ENCODE measurements around the gene MAVS.
A peak's percentile ranks its signal among the peaks of the same experiment; 100 is the strongest.

- TF ChIP-seq POLR2A (IDR thresholded peaks at IDR 0.05) (no peak), CTCF (IDR thresholded peaks at IDR 0.05) (peak; percentile 63 to 85 (median 71)), POLR2AphosphoS5 (IDR thresholded peaks at IDR 0.05) (no peak), EP300 (IDR thresholded peaks at IDR 0.05; ENCODE audit: low read depth) (no peak)
Observed at GRCh38 chr20:3818155-3819151, 28.2 kb upstream of the MAVS start.

Data from transverse colon (tissue), 4 donors.